ENCODE measurements around the gene KLHL13. TPM values are rescaled to one million over a fixed set of nuclear protein-coding genes. Genes with fewer than 3 reads are reported as not detected.
"Not testable (repeated sequence)": the region's sequence is repeated elsewhere in the genome, so short reads cannot be mapped to it uniquely, and the experiment has no call there.

Gene KLHL13
- total and polyA plus RNA-seq, 4 donors = 0.47 to 7.9 (median 2.4) TPM

DNA sequence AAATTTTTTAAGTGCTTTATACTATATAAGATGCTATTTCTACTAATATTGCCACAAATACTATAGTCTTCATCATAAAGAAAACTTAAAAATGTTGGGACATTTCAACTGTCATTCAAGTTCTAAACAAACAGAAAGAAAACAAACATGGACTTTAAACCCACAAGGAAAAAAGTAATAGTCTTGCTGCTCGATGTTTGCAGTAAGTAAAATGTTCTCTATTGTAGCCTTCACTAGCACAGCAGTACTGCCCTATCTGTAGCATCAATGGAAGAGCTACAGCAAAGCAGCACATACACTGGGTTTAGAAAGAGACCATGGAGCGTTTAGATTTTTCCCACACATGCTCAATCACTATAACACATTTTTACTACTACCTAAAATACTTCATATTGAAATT, 146.8 kb downstream of the KLHL13 start:
- ATAC-seq (ENCODE audit: insufficient read depth, low FRiP score) (no peak), DNase-seq (no peak)
- Histone ChIP-seq H3K27me3 (ENCODE audit: control insufficient read depth in 3 of 3, insufficient read depth in 3 of 3, low read length in 2 of 3) (peaks cover 0 to 10% (median 0%) of the 10 kb centered on the region in 3 donors), H3K9ac (ENCODE audit: insufficient read depth in 1 of 2, low read length in 2 of 2) (no peak overlapping the region), H3K9me3 (ENCODE audit: control insufficient read depth in 4 of 4, insufficient read depth in 3 of 4, low read length in 3 of 4) (no peaks in the 10 kb centered on the region), H3K36me3 (ENCODE audit: control insufficient read depth in 4 of 4, insufficient read depth in 4 of 4, low read length in 4 of 4) (no peaks in the 10 kb centered on the region), H3K4me1 (ENCODE audit: control insufficient read depth in 5 of 5, insufficient read depth in 5 of 5, low read length in 5 of 5) (peaks cover 0 to 5% (median 0%) of the 10 kb centered on the region in 5 donors), H3K27ac (ENCODE audit: low read depth in 1 of 2, low read length in 1 of 2) (no peak overlapping the region), H3K4me3 (no peak overlapping the region)
- 64 to 85% methylated on average over 2 of the region's 2 CpGs for WGBS, 2 donors
- TF ChIP-seq, protein P1, sequence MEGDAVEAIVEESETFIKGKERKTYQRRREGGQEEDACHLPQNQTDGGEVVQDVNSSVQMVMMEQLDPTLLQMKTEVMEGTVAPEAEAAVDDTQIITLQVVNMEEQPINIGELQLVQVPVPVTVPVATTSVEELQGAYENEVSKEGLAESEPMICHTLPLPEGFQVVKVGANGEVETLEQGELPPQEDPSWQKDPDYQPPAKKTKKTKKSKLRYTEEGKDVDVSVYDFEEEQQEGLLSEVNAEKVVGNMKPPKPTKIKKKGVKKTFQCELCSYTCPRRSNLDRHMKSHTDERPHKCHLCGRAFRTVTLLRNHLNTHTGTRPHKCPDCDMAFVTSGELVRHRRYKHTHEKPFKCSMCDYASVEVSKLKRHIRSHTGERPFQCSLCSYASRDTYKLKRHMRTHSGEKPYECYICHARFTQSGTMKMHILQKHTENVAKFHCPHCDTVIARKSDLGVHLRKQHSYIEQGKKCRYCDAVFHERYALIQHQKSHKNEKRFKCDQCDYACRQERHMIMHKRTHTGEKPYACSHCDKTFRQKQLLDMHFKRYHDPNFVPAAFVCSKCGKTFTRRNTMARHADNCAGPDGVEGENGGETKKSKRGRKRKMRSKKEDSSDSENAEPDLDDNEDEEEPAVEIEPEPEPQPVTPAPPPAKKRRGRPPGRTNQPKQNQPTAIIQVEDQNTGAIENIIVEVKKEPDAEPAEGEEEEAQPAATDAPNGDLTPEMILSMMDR (IDR thresholded peaks at IDR 0.05; ENCODE audit: control extremely low read depth, extremely low read depth) = no peak

DNA sequence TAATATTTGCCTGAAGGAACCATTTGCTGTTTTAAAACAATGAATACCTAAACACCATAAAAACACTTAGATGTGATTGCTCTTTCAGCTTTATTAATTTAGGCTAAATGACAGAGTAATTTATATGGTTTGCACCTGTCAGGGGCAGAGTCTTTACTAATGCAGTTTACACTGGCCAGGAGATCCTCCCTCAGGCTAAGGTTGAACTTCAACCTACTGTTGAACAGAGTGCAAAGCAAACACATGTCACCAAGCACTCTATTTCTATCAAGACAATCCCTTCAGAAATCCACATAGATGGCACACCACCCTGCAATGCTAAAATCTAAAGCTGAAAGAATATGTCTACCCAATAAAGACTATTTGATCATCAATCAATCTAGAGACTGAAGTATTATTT, 147.3 kb downstream of the KLHL13 start:
- TF ChIP-seq, protein P1 (IDR thresholded peaks at IDR 0.05; ENCODE audit: control extremely low read depth, extremely low read depth) = no peak
- no peaks in the 10 kb centered on the region for H3K9me3 ChIP-seq (ENCODE audit: control insufficient read depth in 4 of 4, insufficient read depth in 3 of 4, low read length in 3 of 4)
- H3K36me3 ChIP-seq (ENCODE audit: control insufficient read depth in 4 of 4, insufficient read depth in 4 of 4, low read length in 4 of 4) = no peaks in the 10 kb centered on the region
- no peak overlapping the region for H3K27ac ChIP-seq (ENCODE audit: low read depth in 1 of 2, low read length in 1 of 2)
- peaks cover 0 to 10% (median 0%) of the 10 kb centered on the region in 3 donors for H3K27me3 ChIP-seq (ENCODE audit: control insufficient read depth in 3 of 3, insufficient read depth in 3 of 3, low read length in 2 of 3)
- no peak overlapping the region for H3K9ac ChIP-seq (ENCODE audit: insufficient read depth in 1 of 2, low read length in 2 of 2)
- H3K4me3 ChIP-seq = no peak overlapping the region
- peaks cover 0 to 5% (median 0%) of the 10 kb centered on the region in 5 donors for H3K4me1 ChIP-seq (ENCODE audit: control insufficient read depth in 5 of 5, insufficient read depth in 5 of 5, low read length in 5 of 5)
- ATAC-seq (ENCODE audit: insufficient read depth, low FRiP score) (no peak), DNase-seq (no peak)

DNA sequence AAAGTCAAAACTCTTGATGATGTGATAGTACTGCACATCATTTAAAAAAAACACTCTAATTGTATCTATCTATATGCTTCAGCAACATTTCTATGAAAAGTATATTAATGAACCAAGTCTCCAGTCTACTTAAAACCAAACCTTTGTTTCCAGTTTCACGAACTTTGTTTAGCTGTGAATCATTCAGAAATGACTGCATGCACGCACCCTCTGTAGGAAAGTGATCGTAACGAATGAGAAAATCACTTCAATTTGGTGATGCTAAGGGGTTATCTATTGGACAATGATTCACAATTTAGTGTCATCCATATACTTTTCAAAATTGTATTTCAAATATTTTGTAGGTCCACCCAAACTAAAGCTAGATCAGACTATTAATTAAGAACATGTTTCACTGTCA, 157.6 kb downstream of the KLHL13 start:
- Histone ChIP-seq H3K9me3 (ENCODE audit: control insufficient read depth in 4 of 4, insufficient read depth in 3 of 4, low read length in 3 of 4) (no peaks in the 10 kb centered on the region), H3K27me3 (ENCODE audit: control insufficient read depth in 3 of 3, insufficient read depth in 3 of 3, low read length in 2 of 3) (no peaks in the 10 kb centered on the region), H3K9ac (ENCODE audit: insufficient read depth in 1 of 2, low read length in 2 of 2) (no peak overlapping the region), H3K4me1 (ENCODE audit: control insufficient read depth in 5 of 5, insufficient read depth in 5 of 5, low read length in 5 of 5) (no peaks in the 10 kb centered on the region), H3K36me3 (ENCODE audit: control insufficient read depth in 4 of 4, insufficient read depth in 4 of 4, low read length in 4 of 4) (no peaks in the 10 kb centered on the region), H3K27ac (ENCODE audit: low read depth in 1 of 2, low read length in 1 of 2) (no peak overlapping the region), H3K4me3 (no peak overlapping the region)
- DNase-seq = no peak
- ATAC-seq (ENCODE audit: insufficient read depth, low FRiP score) = no peak
- 77 to 92% methylated on average over 4 of the region's 4 CpGs for WGBS, 2 donors
- TF ChIP-seq, protein P1 (IDR thresholded peaks at IDR 0.05; ENCODE audit: control extremely low read depth, extremely low read depth) = no peak

DNA sequence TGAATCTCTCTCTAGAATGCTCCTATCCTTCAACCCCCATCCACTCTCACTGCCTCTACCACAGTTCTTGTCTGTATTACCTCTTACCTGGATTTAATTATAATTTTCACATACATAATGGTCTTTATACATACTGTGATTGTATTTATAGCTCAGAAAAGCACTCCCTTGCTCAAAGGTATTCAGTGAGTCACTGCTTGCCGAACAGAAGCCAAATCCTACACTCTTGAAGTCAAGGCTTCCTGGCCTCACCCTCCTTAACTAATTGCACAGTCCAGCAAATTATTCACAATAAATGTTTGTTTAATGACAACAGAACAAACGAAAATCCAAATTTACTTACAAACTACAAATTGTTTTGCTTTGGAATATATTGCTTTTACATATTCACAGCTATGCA, 159.5 kb downstream of the KLHL13 start:
- H3K4me1 ChIP-seq (ENCODE audit: control insufficient read depth in 5 of 5, insufficient read depth in 5 of 5, low read length in 5 of 5) = no peaks in the 10 kb centered on the region
- H3K9ac ChIP-seq (ENCODE audit: insufficient read depth in 1 of 2, low read length in 2 of 2) = no peak overlapping the region
- DNase-seq (no peak), ATAC-seq (ENCODE audit: insufficient read depth, low FRiP score) (peak; percentile 27)
- TF ChIP-seq, protein P1 (IDR thresholded peaks at IDR 0.05; ENCODE audit: control extremely low read depth, extremely low read depth) = no peak
- no peak overlapping the region for H3K27ac ChIP-seq (ENCODE audit: low read depth in 1 of 2, low read length in 1 of 2)
- 45 to 88% methylated on average over 2 of the region's 2 CpGs for WGBS, 2 donors
- no peaks in the 10 kb centered on the region for H3K36me3 ChIP-seq (ENCODE audit: control insufficient read depth in 4 of 4, insufficient read depth in 4 of 4, low read length in 4 of 4)
- H3K27me3 ChIP-seq (ENCODE audit: control insufficient read depth in 3 of 3, insufficient read depth in 3 of 3, low read length in 2 of 3) = no peaks in the 10 kb centered on the region
- no peak overlapping the region for H3K4me3 ChIP-seq
- no peaks in the 10 kb centered on the region for H3K9me3 ChIP-seq (ENCODE audit: control insufficient read depth in 4 of 4, insufficient read depth in 3 of 4, low read length in 3 of 4)

DNA sequence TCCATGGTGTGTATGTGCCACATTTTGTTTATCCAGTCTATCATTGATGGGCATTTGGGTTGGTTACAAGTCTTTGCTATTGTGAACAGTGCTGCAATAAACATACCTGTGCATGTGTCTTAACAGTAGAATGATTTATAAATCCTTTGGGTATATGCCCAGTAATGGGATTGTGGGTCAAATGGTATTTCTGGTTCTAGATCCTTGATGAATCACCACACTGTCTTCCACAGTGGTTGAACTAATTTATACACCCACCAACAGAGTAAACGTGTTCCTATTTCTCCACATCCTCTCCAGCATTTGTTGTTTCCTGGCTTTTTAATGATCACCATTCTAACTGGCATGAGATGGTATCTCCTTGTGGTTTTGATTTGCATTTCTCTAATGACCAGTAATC, 177.3 kb downstream of the KLHL13 start:
- not testable (repeated sequence) for H3K27ac ChIP-seq (ENCODE audit: low read depth in 1 of 2, low read length in 1 of 2); H3K36me3 ChIP-seq (ENCODE audit: control insufficient read depth in 4 of 4, insufficient read depth in 4 of 4, low read length in 4 of 4); H3K4me3 ChIP-seq; H3K27me3 ChIP-seq (ENCODE audit: control insufficient read depth in 3 of 3, insufficient read depth in 3 of 3, low read length in 2 of 3); DNase-seq; H3K9ac ChIP-seq (ENCODE audit: insufficient read depth in 1 of 2, low read length in 2 of 2); H3K4me1 ChIP-seq (ENCODE audit: control insufficient read depth in 5 of 5, insufficient read depth in 5 of 5, low read length in 5 of 5); ATAC-seq (ENCODE audit: insufficient read depth, low FRiP score); H3K9me3 ChIP-seq (ENCODE audit: control insufficient read depth in 4 of 4, insufficient read depth in 3 of 4, low read length in 3 of 4)
- WGBS, 2 donors = 38 to 41% methylated on average over 1 of the region's 1 CpG
